Left forelimb (tissue), 1 donor: ENCODE data around the gene PLCB4.

Source experiments
- DNase-seq: peaks from one replicate; pipeline ENCODE4 v3.0.0-alpha.2; 2018; ENCODE audit warnings: low spot score

Gene PLCB4

DNA sequence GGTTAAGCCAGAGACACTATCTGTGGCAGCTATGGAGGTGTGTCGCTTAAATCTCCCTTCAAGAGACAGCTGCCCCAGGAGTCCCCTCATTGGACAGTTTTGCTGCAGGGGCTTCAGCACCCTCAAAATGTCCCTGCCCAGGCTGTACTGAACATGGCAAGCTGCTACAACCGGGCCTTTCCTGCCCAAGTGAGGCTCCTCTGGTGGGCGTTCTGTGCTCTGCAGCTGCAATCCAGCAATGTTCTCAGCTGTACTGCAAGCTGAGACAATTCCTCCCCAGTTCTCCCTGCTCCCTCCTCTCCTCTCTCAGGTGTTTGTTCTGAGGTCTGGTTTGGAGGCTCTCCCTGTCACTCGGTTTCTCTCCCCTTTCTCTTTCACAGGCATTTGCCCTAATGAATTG, 254.7 kb downstream of the PLCB4 start:
- no peak for DNase-seq

DNA sequence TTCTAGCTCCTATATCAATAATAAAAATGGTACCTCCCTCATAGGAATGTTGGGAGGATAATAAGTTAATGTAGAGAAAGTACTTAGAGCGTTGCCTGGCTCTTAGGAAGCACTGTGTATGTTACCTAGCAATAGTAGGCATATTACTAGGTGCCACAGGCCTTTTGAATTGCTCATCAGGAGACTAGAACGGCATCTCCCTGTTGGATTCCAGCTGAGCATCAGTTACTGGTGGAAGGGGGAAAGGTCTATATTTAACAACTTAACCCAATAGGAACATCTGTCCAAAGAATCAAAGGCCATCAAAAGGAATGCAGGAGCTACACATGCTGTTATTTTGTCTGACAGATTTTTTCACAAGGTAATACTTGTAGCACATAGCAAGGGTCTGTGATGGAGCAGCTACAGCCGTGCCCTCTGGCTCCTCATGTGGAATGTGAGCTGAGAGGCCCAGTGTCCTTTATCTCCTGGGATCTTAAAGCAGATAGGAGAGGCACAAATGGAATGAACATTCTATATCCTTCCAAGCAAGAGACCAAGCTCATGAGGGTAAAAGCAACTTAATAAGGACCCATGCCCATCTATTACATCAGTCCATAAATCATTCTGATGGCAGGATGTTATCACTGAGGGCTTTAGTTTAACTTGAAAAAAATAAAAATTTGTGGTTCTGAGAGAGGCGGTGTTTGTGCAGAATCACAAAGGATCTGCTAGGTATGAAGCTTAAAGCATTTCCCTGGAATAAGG, 260.6 kb downstream of the PLCB4 start:
- no peak for DNase-seq

- no peak for DNase-seq
These were observed 261.3 kb downstream of the PLCB4 start for GRCh38 chr20:9330151-9330550.

DNA sequence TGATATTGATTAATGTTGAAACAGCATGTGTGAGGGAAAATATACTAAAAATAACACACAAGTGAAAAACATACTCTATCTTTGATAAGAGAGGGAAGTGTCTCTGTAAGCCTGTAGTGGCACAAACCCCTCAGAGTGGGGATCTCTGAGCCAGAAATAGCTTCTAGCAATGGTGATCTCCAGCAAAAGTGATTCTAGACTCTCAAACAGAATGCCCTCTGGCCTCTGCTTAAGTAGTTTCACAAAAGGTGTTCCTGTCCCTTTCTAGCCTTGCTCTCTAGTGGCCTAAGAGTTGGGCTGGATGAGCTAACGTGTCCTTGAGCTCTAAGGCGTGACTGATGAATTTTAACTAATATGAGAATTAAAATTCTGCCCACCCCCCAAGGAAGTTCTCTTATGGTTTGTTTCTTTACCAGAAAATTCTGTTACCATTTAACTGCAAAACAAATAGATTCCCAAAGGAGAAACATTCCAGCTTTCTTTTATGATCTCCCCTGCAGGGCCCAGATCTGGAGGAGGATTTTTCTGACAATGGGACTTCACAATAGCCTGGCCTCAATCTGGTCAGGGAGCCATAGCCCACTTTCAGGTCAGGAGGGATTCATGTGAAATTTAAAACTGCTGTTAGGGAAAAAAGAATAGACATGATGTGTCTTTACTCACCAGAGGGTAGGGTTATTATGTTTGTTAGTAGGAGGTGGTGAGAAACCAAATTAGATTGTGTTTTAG, 263.0 kb downstream of the PLCB4 start:
- DNase-seq: no peak

GRCh38 chr20:9332791-9333479, 264.0 kb downstream of the PLCB4 start:
- DNase-seq: no peak

GRCh38 chr20:9334866-9335265, 266.0 kb downstream of the PLCB4 start:
- no peak for DNase-seq

DNA sequence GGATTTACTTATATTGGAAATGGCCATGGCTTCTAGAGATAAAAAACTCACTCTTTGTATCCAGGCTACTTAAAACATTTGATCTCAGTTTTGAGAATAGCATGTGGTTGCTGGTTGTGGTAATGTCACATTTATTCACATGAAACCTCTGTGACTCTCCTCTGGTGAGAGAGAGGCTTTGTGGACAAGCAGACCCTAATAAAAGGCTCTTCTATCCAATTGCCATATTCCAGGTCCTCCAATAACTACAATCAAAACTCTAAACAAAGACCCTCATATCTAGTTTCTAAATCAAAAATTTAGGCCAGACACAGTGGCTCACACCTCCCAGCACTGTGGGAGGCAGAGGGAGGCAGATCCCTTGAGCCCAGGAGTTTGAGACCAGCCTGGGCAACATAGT, 269.2 kb downstream of the PLCB4 start:
- no peak for DNase-seq

DNA sequence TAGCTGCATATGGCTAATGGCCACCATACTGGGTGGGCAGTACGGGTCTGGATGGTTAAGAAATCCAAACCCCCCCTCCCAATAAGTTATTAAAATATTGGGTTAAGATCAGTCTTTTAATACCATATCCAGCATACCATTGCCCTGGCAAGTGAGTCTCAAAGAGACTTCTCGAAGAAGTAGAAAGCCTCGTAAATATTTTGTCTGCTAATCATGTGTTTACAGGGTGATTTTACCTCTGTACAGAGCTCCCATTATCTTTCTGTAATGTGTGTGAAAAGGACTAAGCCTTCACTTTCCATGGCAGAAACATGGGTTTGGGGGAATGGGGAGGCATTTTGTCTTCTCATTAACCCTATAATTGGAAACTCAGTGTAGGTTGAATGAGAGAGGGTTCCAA, 270.8 kb downstream of the PLCB4 start:
- no peak for DNase-seq

DNA sequence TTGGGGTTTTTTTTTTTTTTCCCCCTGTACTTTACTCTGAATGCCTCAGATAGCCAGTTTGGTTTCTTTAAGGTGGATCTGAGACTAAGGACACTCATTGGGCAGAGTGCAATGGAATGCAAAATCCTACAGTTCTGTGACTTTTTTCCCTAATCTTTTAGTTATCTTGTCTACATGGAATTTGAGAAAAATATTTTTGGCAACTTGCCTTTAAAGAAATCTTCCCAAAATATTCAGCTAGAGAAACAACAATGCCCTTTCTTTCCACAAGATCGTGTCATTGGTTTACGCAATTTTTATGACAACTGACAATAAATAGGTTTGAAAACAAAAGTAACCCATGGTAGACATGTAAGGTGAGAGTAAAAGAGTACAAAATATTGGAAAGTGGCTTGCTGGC, 273.8 kb downstream of the PLCB4 start:
- DNase-seq: no peak

DNA sequence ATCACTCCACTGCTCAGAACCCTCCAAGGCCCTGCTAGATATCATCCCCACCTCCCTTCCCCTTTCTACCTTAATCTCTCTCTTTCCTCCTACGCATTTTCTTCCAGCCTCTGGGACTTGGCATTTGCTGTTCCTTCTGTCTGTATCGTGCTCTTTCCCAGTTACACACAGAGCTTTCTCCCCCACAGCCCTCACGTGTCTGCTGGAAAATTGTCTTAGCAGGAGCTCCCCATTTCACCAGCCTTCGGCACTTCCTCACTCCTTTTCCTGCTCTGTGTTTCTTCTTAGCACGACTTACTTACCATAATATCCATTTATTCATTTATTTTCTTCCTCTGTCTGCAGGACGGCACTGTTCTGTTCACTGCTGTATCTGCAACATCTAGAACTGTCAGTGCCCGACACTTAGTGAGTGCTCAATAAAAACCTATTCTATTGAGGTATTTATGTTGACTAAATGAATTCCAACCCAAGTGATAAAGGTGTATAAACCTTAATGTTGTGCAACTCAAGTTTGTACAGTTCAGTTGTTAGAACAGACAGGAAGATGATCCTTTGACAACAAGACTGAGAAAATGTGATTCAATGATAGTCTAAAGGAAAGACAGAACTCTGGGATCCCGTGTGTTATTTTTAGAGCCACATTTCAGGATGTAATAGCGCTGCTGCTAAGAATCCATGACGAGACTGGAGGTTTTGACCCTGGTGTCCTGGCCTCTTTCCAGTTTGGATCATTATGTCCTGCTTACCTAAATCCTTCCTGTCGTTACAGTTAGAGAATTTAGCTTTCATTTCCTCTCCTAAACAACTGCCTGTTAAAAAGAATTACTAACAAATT, 275.4 kb downstream of the PLCB4 start:
- no peak for DNase-seq

- DNase-seq: no peak
These were observed 279.4 kb downstream of the PLCB4 start for GRCh38 chr20:9348316-9348715.

DNA sequence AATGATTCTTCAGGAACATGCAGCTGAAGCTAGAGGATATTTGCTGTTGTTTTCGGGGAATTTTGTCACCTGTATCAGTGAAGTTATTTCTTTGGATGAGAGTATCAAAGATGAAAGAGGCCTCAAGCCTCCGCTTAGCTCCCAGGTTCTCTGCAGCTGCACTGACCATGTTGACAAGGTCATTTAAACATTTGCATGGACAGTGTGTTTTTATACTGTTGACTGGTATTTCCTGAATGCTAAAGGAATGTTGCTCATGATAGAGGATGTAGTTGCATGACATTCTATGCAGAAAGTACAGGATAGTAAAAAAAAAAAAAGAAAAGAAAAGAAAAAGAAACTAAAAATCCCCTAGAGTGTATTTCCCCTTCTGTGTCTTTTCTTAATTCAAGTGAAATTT, 279.9 kb downstream of the PLCB4 start:
- no peak for DNase-seq

- no peak for DNase-seq
These were observed 280.4 kb downstream of the PLCB4 start for GRCh38 chr20:9349249-9349648.

GRCh38 chr20:9352739-9353138, 283.9 kb downstream of the PLCB4 start:
- no peak for DNase-seq

- no peak for DNase-seq
These were observed 284.5 kb downstream of the PLCB4 start for GRCh38 chr20:9353180-9353915.

DNA sequence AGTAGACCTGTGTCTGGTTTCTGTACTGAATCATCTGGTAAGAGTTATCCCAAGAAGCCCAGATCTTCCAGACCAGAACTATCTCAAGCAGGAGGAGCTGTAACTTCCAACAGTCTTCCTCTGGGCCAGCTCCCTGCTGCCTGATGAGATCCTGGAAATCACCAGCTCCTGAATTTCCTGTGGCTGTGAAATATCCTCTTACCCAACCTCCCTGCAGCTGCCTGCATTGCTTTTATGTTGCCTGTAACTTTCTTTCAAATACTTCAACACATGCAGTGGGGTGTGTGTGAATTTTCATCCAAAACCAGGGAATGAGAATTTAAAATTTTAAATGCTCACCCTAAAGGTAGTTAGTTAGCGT, 285.0 kb downstream of the PLCB4 start:
- no peak for DNase-seq

GRCh38 chr20:9354579-9354978, 285.7 kb downstream of the PLCB4 start:
- no peak for DNase-seq

GRCh38 chr20:9358001-9358400, 289.1 kb downstream of the PLCB4 start:
- no peak for DNase-seq

DNA sequence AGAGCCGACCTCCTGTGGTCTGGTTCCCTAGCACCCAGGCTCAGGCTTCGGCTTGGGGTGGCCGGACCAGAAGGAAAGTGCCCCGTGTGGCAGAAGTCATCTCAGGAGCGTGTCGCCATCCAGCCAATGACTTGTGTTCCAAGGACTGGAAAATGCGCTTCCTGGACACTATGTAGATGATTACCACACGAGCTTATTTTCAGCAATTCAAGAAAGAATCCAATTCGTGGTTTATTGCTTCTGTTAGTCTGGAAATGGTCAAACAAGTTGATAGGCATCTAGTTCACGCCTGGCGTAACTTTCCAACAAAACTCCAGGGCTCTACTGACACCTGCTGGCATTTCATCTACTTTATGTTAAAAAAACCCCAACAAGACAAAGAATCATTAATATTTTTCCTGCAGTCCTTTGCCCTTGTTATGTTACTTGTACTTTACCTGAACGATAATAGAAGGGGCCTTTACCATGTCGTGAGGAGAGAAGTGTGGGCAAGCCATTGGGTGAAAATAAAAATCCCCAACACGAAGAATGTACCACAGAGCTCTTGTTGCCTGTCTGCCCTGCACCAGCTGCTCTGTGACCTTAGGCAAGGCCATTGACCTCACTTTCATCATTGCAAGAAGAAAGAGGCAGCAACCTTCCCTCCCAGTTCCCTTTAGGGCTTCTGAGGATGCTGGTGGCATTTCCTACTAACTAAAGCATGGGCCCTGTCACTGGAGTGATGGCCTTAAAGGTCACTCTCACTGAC, 290.8 kb downstream of the PLCB4 start:
- DNase-seq: no peak

DNA sequence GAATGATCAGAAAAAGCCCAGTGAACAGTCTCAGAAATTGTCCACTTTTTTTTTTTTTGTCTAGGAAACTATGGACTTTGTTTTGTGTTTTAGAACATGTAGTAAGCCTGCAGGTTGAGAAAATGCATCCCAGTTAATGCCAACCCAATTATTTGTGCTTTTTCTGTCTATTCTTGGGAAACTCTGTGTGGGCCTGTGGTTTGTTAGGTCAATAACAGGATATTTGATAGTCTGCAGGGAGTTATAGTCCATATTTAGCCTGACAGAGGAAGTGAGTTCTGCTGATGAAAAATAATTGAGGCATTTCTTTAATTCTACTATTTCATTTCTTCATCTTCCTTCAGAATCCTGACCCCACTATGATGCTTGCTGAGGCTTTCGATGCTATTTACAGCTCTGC, 291.5 kb downstream of the PLCB4 start:
- DNase-seq: no peak

- DNase-seq: no peak
These were observed 294.8 kb downstream of the PLCB4 start for GRCh38 chr20:9363673-9364072.
